H9 (cell line): ENCODE measurements around the gene IRF4. TPM values are rescaled to one million over a fixed set of nuclear protein-coding genes. Genes with fewer than 3 reads are reported as not detected.

Source experiments
- DNase-seq: peaks from one replicate; pipeline ENCODE4 v3.0.0-alpha.2; 2017
- H2AFZ ChIP-seq: one replicate; pipeline ENCODE4 v1.6.1; 2013; ENCODE audit warnings: mild to moderate bottlenecking, low read length, control low read depth, moderate library complexity
- H2AK5ac ChIP-seq: 2 replicates; pipeline ENCODE4 v1.6.1; 2013; ENCODE audit warnings: low read length, control low read depth, mixed read lengths; ENCODE audit not compliant: insufficient read length
- H2BK120ac ChIP-seq: one replicate; pipeline ENCODE4 v1.6.1; 2013; ENCODE audit warnings: low read depth, mild to moderate bottlenecking, low read length, control low read depth, inconsistent platforms; ENCODE audit not compliant: poor library complexity, severe bottlenecking
- H2BK12ac ChIP-seq: 2 replicates; pipeline ENCODE4 v1.6.1; 2013; ENCODE audit warnings: low read length, control low read depth, mixed read lengths, low read depth; ENCODE audit not compliant: insufficient read length
- H2BK15ac ChIP-seq: 2 replicates; pipeline ENCODE4 v1.6.1; 2013; ENCODE audit warnings: low read depth, low read length, control low read depth
- H2BK20ac ChIP-seq: one replicate; pipeline ENCODE4 v1.6.1; 2013; ENCODE audit warnings: low read depth, mild to moderate bottlenecking, low read length, control low read depth, inconsistent platforms; ENCODE audit not compliant: poor library complexity, severe bottlenecking
- H2BK5ac ChIP-seq: 2 replicates; pipeline ENCODE4 v1.6.1; 2013; ENCODE audit warnings: low read length, control low read depth, mixed read lengths; ENCODE audit not compliant: insufficient read length
- H3K14ac ChIP-seq: 2 replicates; pipeline ENCODE4 v1.6.1; 2013; ENCODE audit warnings: low read length, control low read depth; ENCODE audit not compliant: insufficient read depth
- H3K18ac ChIP-seq: 2 replicates; pipeline ENCODE4 v1.6.1; 2013; ENCODE audit warnings: low read depth, mild to moderate bottlenecking, mixed read lengths, low read length, control low read depth; ENCODE audit not compliant: insufficient read length
- H3K23ac ChIP-seq: 2 replicates; pipeline ENCODE4 v1.6.1; 2013; ENCODE audit warnings: low read length, control low read depth, mixed read lengths, low read depth; ENCODE audit not compliant: insufficient read length
- H3K23me2 ChIP-seq: 2 replicates; pipeline ENCODE4 v1.6.1; 2013; ENCODE audit warnings: low read depth, mild to moderate bottlenecking, mixed read lengths, low read length, control low read depth; ENCODE audit not compliant: insufficient read length, poor library complexity, severe bottlenecking
- H3K27ac ChIP-seq: 2 replicates; pipeline ENCODE4 v1.5.1; 2013; ENCODE audit warnings: low read length, control low read depth, mixed read lengths, low read depth; ENCODE audit not compliant: insufficient read length
- H3K27me3 ChIP-seq: 2 replicates; pipeline ENCODE4 v1.6.1; 2013; ENCODE audit warnings: low read length, control low read depth, inconsistent platforms; ENCODE audit not compliant: insufficient read depth
- H3K4ac ChIP-seq: 2 replicates; pipeline ENCODE4 v1.6.1; 2013; ENCODE audit warnings: low read depth, mild to moderate bottlenecking, control low read depth, inconsistent platforms, low read length, moderate library complexity
- H3K4me1 ChIP-seq: 2 replicates; pipeline ENCODE4 v1.6.1; 2013; ENCODE audit warnings: low read length, control low read depth, inconsistent platforms; ENCODE audit not compliant: insufficient read depth
- H3K4me2 ChIP-seq: 2 replicates; pipeline ENCODE4 v1.6.1; 2013; ENCODE audit warnings: low read length, control low read depth, mixed read lengths; ENCODE audit not compliant: insufficient read length, insufficient read depth
- H3K56ac ChIP-seq: 2 replicates; pipeline ENCODE4 v1.6.1; 2013; ENCODE audit warnings: low read depth, mild to moderate bottlenecking, mixed read lengths, low read length, control low read depth; ENCODE audit not compliant: insufficient read length
- H3K79me1 ChIP-seq: 2 replicates; pipeline ENCODE4 v1.6.1; 2013; ENCODE audit warnings: low read depth, mild to moderate bottlenecking, moderate library complexity, low read length, control low read depth, inconsistent platforms; ENCODE audit not compliant: insufficient read depth, poor library complexity, severe bottlenecking
- H3K79me2 ChIP-seq: 2 replicates; pipeline ENCODE4 v1.6.1; 2013; ENCODE audit warnings: low read length, control low read depth, inconsistent platforms; ENCODE audit not compliant: insufficient read depth
- H3K9ac ChIP-seq: 2 replicates; pipeline ENCODE4 v1.6.1; 2013; ENCODE audit warnings: low read length, control low read depth, mixed read lengths; ENCODE audit not compliant: insufficient read length; ENCODE audit errors: extremely low read depth
- H3K9me3 ChIP-seq: one replicate; pipeline ENCODE4 v1.6.1; 2013; ENCODE audit warnings: low read depth, low read length, inconsistent platforms; ENCODE audit not compliant: control insufficient read depth
- H3T11ph ChIP-seq: one replicate; pipeline ENCODE4 v1.6.1; 2013; ENCODE audit warnings: mild to moderate bottlenecking, low read length, control low read depth, inconsistent platforms
- H4K20me1 ChIP-seq: one replicate; pipeline ENCODE4 v1.6.1; 2013; ENCODE audit not compliant: control insufficient read depth, insufficient read length, insufficient read depth
- H4K5ac ChIP-seq: 2 replicates; pipeline ENCODE4 v1.6.1; 2013; ENCODE audit warnings: low read depth, mild to moderate bottlenecking, mixed read lengths, low read length, control low read depth; ENCODE audit not compliant: insufficient read length
- H4K8ac ChIP-seq: replicated peaks from 2 replicates; pipeline ENCODE4 v1.6.1; 2013; ENCODE audit warnings: low read length, control low read depth, mixed read lengths, low read depth; ENCODE audit not compliant: insufficient read length
- H4K91ac ChIP-seq: 2 replicates; pipeline ENCODE4 v1.6.1; 2013; ENCODE audit warnings: low read depth, mild to moderate bottlenecking, moderate library complexity, mixed read lengths, low read length, control low read depth; ENCODE audit not compliant: insufficient read length
- H3K27ac Mint-ChIP-seq, 3 experiments: 2 replicates in 2 of 3; 3 replicates in 1 of 3; pipeline ENCODE4 v1.8.0; 2020 to 2021; ENCODE audit warnings: mixed read lengths in 3 of 3, mild to moderate bottlenecking in 1 of 3, moderate library complexity in 1 of 3
- H3K27me3 Mint-ChIP-seq: 2 replicates; pipeline ENCODE4 v1.8.0; 2021; ENCODE audit warnings: low read depth, mild to moderate bottlenecking, moderate library complexity, mixed read lengths
- H3K36me3 Mint-ChIP-seq, 3 experiments: 2 replicates in 2 of 3; 3 replicates in 1 of 3; pipeline ENCODE4 v1.8.0; 2020 to 2021; ENCODE audit warnings: low read depth in 3 of 3, mixed read lengths in 3 of 3; ENCODE audit not compliant: insufficient read depth in 1 of 3
- H3K4me1 Mint-ChIP-seq, 2 experiments: 2 replicates each; pipeline ENCODE4 v1.8.0; 2020; ENCODE audit warnings: mixed read lengths in 2 of 2
- H3K4me3 Mint-ChIP-seq, 2 experiments: 2 replicates in 1 of 2; 3 replicates in 1 of 2; pipeline ENCODE4 v1.8.0; 2020 to 2021; ENCODE audit warnings: mild to moderate bottlenecking in 2 of 2, mixed read lengths in 2 of 2, moderate library complexity in 1 of 2
- H3K9me3 Mint-ChIP-seq, 2 experiments: 2 replicates in 1 of 2; 3 replicates in 1 of 2; pipeline ENCODE4 v1.8.0; 2020; ENCODE audit warnings: mild to moderate bottlenecking in 2 of 2, mixed read lengths in 2 of 2, moderate library complexity in 1 of 2
- CTCF ChIP-seq: fragments of 200-600 bp; sonication (generic); conservative IDR thresholded peaks from 3 replicates; pipeline ENCODE4 v1.8.0; 2021; ENCODE audit warnings: antibody characterized with exemption, mild to moderate bottlenecking
- WGBS: extraction: QIAGEN DNeasy Blood & Tissue Kit; methylation state at CpG from one replicate; pipeline ENCODE4 v1.1.7; 2013; ENCODE audit warnings: missing lambda C conversion rate, low lambda C conversion rate, mixed read lengths; ENCODE audit not compliant: insufficient read length; ENCODE audit errors: extremely low coverage; 5-methylcytosine and 5-hydroxymethylcytosine counted together
- total RNA-seq: library from RNA; stranded (reverse); gene quantifications from 2 replicates; pipeline ENCODE4 v1.2.1, GENCODE V29; 2021

IRF4 gene
- total RNA-seq, 1 experiment from 2014 or later, result 0.31 TPM

- H3K36me3 Mint-ChIP-seq, result peaks cover 0 to 11% (median 4%) of the 10 kb centered on the region in 3 experiments; a peak in 3 of 7 replicates
- no CpG with 5 or more reads among the region's 4 CpGs for WGBS
- no peaks in the 10 kb centered on the region for H3K4me1 Mint-ChIP-seq
Observed at GRCh38 chr6:429515-430121, 38.1 kb downstream of the IRF4 start.

More at GRCh38 chr6:429515-430121, 38.1 kb downstream of the IRF4 start:
- H3K27ac Mint-ChIP-seq, result no peak overlapping the region
- H3K14ac ChIP-seq, result no peak overlapping the region
- no peak for DNase-seq
- H3K4me3 Mint-ChIP-seq, result no peak overlapping the region
- H2BK20ac ChIP-seq, result no peak overlapping the region
- no peak overlapping the region for H2BK120ac ChIP-seq
- H3K27me3 Mint-ChIP-seq, result peaks cover 10% of the 10 kb centered on the region; the same call in 1 of the 2 replicates
- H3K9me3 Mint-ChIP-seq, result peaks cover 8 to 11% of the 10 kb centered on the region in 2 experiments; a peak in 4 of 5 replicates
- H4K91ac ChIP-seq, result no peak overlapping the region
- no peak overlapping the region for H2BK5ac ChIP-seq
- H4K8ac ChIP-seq, result no peak overlapping the region
- no peaks in the 10 kb centered on the region for H3K4me1 ChIP-seq
- no peak overlapping the region for H3K4me2 ChIP-seq
- H3K23ac ChIP-seq, result no peak overlapping the region
- no peaks in the 10 kb centered on the region for H3K27me3 ChIP-seq
- no peak overlapping the region for H3K18ac ChIP-seq
- H4K20me1 ChIP-seq, result no peaks in the 10 kb centered on the region
- no peaks in the 10 kb centered on the region for H3K79me1 ChIP-seq
- no peak overlapping the region for H3K56ac ChIP-seq
- H3K4ac ChIP-seq, result no peak overlapping the region
- no peak overlapping the region for H2BK12ac ChIP-seq
- H2AFZ ChIP-seq, result no peak overlapping the region
- H3K9ac ChIP-seq, result no peak overlapping the region
- no peak overlapping the region for H3T11ph ChIP-seq
- H3K27ac ChIP-seq, result no peak overlapping the region
- no peaks in the 10 kb centered on the region for H3K79me2 ChIP-seq
- H3K9me3 ChIP-seq, result no peaks in the 10 kb centered on the region
- no peak overlapping the region for H2BK15ac ChIP-seq
- no peak overlapping the region for H2AK5ac ChIP-seq
- H3K23me2 ChIP-seq, result peaks cover 3% of the 10 kb centered on the region
- no peak overlapping the region for H4K5ac ChIP-seq
- no peak for TF ChIP-seq CTCF
